GM21367 (cell line): Measurements from ENCODE around the gene AGBL4.

Experiments used
- ATAC-seq: cut with Tn5 transposase; IDR thresholded peaks from one replicate; pipeline ENCODE4 v1.9.1; 2021; ENCODE audit not compliant: unreplicated experiment

The AGBL4 gene

DNA sequence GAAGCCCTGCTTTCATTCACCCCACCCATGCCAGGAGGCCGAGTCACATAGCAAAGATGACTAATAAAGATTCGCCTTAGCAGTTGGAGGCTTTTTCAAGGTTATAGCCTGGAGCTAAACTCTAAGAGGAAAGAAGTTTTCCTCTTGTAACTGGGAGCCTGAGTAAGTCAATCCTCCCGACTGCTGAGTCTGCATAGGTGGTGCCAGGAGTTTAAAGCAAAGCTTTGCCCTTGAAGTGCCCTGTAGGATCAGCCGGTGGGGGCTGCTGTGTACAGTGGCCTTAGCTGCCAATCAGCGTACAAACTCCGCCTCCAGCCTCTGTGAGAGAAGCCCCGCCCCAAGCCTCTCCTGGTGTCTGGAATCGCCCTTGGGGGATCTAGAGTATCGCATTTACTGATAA, 1404.2 kb downstream of the AGBL4 start:
- no peak for ATAC-seq

DNA sequence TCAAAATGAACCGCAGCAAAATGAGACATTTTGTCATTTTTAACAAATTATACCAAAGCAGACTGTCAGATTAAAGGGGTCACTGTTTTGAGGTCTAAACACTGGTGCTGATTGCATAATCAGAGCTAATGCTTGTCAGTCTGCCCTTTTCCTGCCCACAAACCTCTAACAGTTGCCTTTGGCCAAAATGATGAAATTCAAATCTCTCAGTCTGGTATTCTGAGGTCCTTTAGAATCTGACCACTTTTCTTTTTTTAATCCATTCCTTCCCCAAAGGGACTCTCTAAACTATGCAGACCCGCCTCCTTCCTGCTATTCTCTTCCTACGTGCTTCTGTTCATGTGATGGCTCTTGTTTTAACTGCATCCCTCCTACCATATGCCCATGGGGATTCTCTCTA, 1406.5 kb downstream of the AGBL4 start:
- no peak for ATAC-seq

DNA sequence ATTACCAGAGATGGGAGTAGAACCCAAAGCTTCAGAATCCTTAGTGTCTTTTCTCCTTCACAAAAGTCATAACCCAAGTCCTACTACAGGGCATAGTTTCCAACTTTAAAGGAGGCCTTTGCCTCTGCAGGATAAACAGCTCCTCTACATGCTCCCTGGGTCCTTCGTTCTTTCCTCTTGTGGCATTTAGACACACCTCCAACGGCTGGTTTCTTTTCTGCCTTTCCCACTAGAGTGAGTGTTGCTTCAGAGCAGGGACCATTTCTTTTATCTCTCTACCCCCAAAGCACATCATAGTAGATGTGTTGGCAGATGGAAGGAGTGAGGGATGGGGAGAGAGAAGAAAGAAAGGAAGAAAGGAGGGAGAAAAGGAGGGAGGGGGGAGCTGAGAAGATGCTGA, 1407.0 kb downstream of the AGBL4 start:
- ATAC-seq = no peak

DNA sequence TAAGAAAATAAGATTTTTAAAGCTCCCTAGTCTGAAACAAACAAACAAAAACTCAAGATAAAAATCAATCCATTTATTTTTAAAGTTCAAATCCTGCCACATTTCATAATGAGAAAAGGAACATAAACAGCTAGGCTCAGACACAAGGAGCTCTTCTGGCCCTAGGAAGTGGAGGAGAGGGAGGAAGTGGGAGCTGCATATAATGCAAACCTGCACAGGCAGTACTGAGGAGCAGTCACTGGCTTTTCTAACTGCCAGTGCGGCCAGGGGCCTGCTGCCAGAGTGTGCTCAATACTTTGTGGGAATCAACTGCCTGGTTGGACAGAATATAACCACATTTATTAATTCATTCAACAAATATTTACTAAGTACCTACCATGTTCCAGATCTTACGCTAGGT, 1411.9 kb downstream of the AGBL4 start:
- ATAC-seq = no peak

DNA sequence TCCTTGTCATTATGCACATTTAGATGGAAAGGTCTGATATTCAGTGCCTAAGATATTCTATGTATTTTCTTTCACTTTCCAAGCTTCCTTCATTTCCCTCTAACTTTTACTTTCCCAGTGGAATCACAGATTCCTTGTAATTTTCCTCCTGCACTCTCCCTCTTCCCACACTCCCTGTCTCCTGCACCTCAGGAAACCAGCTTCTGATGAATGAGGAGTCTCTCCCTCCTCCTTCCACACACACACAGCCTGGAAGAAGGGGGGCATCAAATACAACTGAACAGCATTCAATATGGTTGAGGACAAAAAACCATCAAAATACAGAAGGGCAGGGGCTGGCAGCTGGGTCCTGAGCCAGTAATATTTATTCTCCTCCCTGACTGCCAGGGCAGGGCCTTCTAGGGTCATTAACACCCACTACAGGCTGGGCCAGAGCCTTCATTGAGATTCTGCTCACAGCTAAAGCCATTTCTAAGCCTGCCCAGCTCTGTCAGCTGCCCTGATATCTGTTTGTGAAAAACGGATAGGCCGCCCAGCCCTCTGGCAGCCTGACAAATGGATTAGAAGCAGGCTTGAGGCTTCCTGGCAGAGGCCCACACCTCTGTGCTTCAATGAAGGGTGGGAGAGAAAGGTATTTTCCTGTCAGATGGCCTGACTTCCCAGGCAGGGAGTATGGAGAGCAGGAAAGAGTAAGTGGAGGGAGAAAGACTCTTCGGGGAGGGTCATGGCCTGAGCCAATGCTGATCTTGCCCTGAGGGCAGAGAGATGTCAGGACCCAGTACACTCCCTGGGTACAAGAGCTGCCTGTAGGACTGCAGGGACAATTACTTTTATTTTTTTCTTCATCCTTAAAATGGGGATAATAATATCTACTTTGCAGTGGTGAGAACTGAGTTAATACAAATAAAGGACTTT, 1412.9 kb downstream of the AGBL4 start:
- ATAC-seq = no peak

DNA sequence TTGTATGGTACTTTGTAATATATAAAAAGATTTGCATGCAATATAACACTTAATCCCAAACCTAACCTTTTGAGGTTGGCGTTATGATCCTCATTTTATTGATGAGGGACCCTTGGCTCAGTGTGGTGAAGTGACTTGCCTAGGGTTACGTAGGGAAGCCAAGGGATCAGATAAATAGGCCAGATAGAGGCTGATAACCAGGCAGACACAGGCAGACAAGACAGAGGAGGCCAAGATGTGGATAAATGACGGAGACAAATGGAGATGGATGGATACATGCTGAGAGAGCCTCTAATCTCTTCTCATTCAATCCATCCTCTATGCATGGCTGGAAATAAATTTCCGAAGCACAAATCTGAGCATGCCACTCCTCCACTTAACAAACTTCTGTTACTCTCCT, 1414.9 kb downstream of the AGBL4 start:
- no peak for ATAC-seq

DNA sequence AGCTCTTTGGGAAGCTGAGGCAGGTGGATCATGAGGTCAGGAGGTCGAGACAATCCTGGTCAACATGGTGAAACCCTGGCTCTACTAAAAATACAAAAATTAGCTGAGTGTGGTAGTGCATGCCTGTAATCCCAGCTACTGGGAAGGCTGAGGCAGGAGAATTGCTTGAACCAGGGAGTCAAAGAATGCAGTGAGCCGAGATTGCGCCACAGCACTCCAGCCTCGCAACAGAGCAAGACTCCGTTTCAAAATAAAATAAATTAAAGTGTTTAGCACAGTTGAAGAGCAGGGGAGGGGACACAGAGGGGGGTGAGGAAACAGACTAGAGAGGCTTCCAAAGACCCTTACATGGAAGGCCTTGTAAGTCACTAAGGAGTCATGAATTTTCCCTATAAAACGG, 1420.5 kb downstream of the AGBL4 start:
- ATAC-seq = no peak

DNA sequence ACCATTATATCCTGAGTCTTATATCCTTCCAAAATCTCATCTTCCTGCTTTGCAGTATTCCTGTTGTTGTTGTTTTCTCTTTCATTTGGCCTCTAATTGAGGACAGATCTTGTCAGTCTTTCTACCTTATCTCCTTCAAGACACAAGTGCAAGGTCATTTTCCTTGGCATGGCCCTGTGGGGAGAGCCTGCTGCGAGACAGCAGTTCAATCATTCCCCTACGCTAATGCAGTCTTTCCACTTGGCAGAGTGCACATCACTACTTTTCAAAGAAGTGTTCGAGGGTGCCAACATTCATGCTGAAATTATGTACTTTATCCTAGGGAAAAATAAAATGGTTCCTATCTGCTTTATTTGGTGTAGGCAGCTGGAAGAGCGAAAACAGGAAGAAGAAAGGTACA, 1421.4 kb downstream of the AGBL4 start:
- ATAC-seq = no peak

DNA sequence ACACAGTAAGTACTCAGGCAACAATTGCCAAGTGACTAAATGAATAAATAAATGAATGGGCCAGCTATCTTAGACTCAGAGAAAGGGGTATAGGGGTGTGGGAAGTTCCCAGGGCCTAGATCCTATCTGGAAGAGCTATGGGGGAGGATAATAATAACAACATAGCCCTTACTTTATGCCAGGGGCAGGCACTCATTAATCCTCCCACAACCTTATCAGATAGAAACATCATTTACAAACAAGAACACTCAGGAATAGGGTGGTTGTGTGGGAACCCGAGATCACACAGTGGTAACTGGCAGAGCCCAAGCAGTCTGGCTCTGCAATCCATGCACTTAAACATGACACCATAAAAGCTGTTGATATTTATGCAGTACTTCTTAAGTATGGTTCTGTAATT, 1423.6 kb downstream of the AGBL4 start:
- no peak for ATAC-seq

DNA sequence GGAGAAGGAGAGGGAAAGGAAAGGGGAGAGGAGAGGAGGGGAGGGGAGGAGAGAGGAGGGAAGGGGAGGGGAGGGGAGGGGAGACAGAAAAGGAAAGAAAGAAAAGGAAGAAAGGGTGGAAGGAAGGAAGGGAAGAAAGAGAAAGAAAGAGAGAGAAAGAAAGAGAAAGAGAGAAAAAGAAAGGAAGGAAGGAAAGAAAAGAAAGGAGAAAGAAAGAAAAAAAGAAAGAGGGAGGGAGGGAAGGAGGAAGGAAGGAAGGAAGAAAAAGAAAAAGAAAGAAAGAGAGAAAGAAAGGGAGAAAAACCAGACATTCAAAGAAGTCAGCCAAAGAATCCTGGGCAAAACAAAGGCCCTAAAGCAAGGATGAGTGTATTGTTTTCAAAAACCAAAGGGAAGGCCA, 1426.1 kb downstream of the AGBL4 start:
- no peak for ATAC-seq

DNA sequence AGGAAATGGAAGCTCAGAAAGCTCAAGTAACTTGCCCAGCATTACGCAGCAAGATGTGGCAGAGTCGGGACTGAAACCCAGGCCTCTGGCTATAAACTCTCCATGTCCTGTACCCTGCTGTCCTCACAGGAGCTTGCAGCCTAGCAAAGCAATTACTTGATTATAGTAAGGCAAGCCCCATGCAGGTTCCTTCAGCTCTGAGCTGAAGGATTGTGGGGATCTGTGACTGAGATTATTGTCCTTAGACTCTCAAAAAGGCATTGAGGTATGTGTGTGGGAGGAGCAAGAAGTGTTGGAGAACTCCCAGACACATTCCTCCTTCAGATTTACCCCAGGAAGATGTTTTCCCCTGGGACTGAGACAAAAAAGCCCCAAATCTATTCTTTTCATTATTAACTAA, 1427.7 kb downstream of the AGBL4 start:
- no peak for ATAC-seq

DNA sequence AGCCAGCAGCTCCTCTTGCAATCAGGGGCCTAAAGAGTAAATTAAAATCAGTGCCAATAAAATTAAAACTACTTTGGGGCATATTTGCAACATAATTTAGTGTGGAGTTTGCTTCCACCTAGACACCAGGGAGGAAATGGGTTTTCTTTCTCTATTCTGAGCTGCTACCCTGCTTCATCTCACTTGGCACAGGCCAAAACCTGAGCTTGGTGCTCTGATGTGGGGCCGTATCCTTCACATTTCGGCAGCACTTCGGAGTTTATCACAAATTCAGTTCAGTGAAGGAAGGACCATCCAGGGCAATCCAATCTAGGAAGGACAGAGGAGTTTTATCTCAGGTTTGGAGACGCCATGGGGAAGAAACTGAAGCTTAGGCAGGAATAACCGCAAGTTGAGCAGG, 1428.1 kb downstream of the AGBL4 start:
- ATAC-seq = no peak

DNA sequence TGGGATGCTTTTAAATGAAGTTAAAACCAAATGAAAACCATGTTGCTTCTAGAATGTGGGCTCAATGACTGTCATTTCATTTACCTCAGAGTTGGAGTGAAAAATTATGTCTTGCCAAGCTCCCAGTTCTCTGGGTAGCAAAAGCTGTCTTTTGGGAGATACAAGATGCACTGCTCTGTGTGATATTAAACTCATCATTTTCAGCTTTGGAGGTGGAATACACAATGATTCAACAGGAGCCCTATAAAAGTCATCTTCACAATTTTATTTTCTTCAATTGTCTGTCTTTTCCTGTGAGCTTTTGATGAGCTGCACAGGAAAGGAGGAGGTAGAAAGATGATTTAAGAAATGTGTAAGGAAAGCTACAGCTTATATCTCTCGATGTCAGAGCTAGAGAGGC, 1431.4 kb downstream of the AGBL4 start:
- no peak for ATAC-seq

DNA sequence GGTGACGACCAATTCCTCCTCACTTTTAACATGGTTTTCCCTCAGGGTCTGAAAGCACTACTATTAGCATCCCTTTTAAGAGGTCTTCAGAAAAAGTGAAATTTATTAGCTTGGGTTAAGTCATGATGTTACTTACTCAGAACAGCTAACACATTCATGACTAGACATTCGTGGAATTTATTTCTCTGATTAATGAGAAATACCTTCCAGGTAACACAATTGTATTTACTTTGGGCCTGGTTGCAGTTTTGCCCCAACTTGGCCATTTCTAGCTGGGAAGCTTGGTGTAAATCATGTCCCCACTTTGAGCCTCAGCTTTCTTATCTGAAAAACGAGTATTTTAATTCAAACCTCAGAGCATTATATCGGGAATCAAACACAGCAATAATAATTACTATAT, 1432.6 kb downstream of the AGBL4 start:
- no peak for ATAC-seq

DNA sequence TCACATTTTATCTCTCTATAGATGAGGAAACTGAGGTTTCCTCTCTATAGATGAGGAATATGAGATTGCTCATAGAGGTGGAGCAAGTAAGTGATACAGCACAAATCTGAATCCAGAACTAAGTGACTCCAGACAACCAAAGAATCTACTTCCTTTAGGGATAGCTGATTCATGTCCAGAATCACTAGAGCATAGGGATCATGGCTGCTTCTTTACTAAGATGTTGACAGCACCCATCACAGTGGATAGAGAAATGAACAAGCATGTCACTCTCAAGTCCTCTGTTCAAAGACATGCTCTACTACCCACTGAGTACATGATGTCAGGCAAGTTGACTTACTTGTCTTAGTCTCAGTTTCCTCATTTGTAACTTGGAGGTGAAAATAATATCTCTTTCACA, 1435.7 kb downstream of the AGBL4 start:
- no peak for ATAC-seq

DNA sequence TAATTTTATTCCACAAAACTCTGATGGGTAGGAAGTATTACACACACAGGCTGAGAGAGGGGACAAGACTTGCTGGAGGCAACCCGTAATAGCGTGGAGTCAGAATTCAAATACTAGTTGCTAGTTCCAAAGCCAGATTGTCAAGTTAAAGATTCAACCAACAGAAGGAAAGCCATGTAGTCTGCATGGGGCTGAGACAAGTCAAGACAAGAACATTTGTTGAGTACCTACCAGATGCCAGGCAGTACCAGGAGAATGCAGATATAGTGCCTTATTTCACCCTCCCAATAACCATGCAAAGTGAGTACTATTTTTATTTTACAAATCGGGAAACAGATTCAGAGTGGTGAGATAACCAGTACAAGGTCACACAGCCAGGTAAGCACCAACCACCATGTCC, 1441.3 kb downstream of the AGBL4 start:
- ATAC-seq = no peak

DNA sequence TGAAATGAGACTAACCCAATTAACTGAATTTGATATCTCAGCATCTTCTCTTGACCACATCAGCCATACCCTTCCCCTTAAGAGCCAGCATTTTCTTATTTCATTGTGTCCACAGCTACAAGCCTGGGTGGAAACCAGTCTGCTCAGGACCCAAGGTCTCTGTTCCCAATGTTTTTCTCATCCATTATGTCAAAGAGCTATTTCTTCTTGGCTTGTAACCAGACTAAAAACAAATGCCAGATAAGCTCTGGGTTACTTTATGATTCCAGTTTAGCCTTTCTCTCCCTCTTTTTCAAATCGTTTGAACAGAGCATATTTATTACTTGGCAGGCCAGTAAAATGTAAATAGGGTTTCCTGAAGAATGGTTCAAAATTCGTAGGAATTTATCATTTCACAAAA, 1442.5 kb downstream of the AGBL4 start:
- no peak for ATAC-seq

DNA sequence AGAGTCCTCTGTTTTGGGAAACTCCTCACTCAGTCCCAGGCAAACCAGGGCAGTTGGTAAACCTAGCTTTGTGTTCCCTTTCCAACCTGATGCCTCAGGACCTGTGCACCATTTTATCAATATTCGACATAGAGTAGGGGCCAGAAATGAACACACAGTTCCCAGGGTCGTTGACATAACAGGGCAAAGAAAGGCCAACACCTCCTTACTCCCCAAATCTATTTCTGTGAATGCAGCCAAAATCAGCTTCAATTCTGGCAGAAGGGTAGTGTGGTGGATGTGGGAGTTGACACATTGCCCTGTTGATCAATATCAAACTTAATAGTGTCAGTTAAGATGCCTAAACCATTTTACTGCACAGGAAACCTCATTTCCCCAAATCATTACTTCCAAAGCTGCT, 1447.2 kb downstream of the AGBL4 start:
- no peak for ATAC-seq

DNA sequence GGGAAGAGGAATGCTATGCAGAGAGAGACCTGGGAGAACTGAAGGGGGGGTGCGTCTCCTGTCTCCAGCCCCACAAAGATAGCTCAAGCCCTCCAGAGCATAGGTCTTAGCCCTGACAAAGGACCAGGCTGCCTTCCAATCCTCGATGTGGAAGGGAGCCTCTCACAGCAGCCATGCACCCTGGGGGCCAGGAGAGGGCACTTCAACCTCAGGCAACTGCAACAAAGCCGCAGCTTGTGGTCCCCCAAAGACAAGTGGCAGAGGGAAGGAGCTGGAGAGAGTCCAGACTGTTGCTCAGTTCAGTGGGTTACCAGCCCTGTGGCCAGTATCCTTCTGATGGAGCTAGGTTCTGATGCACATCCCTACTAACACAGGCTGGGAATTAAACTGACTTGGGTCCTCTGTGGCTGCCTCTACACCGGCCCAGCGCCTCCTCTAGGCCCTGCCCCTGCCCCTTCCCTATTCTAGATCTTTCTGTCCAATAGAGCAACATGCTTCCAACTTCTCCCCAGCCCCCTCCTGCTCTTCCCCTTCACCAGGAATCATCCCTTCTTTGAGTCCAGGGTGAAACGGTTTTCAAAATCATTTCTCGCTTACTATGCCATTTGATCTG, 1451.0 kb downstream of the AGBL4 start:
- ATAC-seq = peak; percentile 81

DNA sequence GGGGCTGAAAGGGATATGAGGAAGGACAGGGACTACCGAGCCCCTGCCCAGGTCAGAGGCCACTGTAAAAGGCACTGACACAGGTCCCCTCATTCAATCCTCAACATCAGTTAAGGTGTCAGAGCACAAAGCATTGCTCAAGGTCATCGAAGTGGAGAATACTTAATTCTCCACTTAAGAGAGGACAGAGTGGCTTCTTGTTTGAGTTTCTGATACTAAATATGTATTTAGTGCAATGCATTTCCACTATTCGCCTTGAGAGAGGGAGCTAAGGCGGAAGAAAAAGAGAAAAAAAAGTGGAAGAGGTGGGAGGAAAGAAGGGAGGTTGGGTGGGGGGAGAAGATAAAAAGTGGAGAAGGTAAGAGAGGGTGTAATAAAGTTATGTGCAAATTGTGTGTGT, 1451.6 kb downstream of the AGBL4 start:
- ATAC-seq = no peak

DNA sequence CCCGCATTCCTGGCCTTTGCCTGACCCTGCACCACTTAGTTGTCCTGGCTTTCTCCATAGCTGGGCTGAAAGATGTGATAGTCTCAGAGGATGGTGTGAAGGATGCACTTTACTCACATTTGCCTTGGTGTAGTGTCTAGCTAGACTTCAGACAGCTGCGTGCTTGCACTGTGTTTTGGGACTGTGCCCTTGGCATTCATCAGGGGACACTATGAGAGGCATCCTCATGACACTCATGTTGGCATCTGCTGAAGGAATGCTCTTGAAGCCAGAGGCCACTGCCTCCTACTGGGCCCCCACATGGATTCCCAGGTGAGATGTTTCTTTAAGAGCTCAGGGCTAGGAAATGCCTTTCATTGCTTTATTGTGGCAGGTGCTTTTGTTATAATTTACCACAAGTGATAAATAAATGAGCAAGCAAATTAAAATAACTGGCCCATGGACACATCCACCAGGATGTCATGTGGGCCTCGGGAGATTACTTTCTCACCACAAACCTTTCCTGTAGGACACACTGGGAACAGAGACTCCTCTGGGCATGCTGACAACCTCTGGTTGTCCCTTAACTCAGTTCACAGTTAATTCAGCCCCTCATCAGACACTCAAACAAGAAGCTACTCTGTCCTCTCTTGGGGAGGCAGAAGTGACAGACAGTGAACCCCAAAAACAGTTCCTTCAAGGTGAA, 1452.3 kb downstream of the AGBL4 start:
- ATAC-seq = no peak

DNA sequence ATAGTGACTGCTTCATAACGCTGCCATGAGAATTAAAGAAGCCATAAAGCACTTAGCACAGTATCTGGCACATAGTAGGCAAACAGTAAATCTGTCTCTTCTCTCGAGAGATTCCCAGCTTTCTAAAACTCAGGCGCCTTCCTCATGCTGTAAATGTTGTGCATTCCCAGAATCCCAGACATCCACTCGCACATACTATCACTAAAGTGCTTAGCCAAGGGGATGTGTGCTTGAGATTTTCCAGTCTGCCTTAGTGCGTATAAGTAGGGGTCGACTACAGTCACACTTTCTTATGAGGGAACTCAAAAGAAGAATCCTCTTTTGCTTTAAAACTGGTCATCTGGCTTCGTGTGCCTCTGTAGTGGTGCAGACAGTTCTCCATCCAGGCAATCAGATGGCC, 1453.2 kb downstream of the AGBL4 start:
- no peak for ATAC-seq
